ENCODE measurements around the gene THAP6.

DNA sequence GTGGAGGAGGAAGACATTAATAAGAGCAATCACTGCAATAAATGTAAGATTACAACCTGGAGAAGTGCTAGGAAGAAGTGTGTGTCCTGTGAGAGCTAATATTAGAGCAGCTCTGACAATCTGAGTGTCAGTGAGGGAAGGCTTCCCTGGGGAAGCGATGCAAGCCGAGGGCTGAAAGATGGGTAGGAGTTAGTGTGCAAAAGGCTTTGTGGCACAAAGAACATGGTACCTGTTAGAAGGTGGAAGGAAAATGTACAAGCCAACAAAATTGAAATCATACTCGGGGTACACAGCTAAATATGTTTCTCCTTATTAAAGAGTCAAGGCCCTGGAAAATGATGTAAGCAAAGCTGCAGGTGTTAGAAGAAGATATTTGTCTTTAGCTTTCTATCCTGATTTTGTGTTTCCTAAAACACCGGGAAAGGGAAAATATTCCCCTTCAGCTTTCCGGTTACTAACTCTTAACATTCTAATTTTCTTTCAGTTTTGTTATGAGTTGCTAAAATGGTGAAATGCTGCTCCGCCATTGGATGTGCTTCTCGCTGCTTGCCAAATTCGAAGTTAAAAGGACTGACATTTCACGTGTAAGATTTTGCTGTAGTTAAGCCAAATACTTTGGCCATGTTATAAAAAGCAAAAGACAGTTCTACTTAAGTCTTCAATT is 808 bp downstream of the THAP6 start:
- TF ChIP-seq, protein P1, sequence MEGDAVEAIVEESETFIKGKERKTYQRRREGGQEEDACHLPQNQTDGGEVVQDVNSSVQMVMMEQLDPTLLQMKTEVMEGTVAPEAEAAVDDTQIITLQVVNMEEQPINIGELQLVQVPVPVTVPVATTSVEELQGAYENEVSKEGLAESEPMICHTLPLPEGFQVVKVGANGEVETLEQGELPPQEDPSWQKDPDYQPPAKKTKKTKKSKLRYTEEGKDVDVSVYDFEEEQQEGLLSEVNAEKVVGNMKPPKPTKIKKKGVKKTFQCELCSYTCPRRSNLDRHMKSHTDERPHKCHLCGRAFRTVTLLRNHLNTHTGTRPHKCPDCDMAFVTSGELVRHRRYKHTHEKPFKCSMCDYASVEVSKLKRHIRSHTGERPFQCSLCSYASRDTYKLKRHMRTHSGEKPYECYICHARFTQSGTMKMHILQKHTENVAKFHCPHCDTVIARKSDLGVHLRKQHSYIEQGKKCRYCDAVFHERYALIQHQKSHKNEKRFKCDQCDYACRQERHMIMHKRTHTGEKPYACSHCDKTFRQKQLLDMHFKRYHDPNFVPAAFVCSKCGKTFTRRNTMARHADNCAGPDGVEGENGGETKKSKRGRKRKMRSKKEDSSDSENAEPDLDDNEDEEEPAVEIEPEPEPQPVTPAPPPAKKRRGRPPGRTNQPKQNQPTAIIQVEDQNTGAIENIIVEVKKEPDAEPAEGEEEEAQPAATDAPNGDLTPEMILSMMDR (conservative IDR thresholded peaks at IDR 0.05) = no peak
- TF ChIP-seq EZH2 (IDR thresholded peaks at IDR 0.05; ENCODE audit: low read depth) = no peak

Measured in PC-9 (cell line).